Measurements from ENCODE around the gene TUBGCP6. TPM values are rescaled to one million over a fixed set of nuclear protein-coding genes. Genes with fewer than 3 reads are reported as not detected.

TUBGCP6 gene
- total RNA-seq, 4 donors from 2014 or later = 51.5 to 163 (median 111) TPM

DNA sequence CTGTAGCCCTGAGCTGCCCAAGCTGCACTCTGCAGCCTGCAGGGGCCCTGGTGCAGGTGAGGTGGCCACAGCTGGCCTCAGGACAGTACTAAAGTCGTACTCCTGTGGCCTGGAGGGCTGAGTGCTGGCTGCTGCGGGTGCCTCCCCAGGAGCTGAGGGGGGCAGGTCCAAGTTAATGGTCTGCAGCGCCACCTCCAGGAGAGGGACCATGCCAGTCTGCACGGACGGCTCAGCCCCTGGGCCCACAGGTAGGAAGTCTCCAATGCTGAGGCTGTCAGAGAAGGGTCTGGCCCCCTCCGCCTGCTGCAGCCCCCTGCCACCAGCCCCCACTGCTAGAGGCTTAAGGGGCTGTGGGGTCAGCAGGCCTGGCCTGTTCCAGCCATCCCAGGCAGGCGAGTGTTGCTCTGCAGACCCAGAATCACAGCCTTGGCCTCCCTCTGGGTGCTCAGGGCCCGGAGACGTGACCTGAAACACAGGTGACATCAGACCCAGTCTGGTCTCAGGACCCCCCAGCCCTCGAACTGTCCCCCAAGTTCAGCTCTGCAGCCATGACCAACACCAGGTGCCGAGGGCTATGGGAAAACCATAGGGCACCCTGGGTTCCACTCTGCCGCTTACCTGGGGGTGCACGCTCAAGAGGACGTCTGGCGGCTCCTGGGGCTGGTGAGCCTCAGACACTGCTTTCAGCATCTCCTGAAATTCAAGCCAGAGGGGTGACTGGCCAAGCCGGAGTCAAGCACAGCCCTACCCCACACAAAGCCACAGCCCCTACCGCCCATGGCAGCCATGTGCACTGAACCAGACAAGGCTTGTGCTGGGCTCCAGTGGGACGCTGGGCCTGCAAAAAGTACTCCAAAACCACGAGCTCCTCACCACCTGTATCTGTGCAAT is 23.2 kb downstream of the TUBGCP6 start:
- Histone ChIP-seq H3K36me3 (peaks cover 0 to 91% (median 0%) of the 10 kb centered on the region in 3 donors), H3K27me3 (no peaks in the 10 kb centered on the region), H3K9me3 (no peaks in the 10 kb centered on the region), H3K4me3 (no peak overlapping the region), H3K27ac (no peak overlapping the region), H3K4me1 (peaks cover 0 to 6% (median 0%) of the 10 kb centered on the region in 4 donors)
- TF ChIP-seq POLR2A (IDR thresholded peaks at IDR 0.05) = no peak
- TF ChIP-seq, protein P1, sequence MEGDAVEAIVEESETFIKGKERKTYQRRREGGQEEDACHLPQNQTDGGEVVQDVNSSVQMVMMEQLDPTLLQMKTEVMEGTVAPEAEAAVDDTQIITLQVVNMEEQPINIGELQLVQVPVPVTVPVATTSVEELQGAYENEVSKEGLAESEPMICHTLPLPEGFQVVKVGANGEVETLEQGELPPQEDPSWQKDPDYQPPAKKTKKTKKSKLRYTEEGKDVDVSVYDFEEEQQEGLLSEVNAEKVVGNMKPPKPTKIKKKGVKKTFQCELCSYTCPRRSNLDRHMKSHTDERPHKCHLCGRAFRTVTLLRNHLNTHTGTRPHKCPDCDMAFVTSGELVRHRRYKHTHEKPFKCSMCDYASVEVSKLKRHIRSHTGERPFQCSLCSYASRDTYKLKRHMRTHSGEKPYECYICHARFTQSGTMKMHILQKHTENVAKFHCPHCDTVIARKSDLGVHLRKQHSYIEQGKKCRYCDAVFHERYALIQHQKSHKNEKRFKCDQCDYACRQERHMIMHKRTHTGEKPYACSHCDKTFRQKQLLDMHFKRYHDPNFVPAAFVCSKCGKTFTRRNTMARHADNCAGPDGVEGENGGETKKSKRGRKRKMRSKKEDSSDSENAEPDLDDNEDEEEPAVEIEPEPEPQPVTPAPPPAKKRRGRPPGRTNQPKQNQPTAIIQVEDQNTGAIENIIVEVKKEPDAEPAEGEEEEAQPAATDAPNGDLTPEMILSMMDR (IDR thresholded peaks at IDR 0.05) = no peak
- DNase-seq = no peak

DNA sequence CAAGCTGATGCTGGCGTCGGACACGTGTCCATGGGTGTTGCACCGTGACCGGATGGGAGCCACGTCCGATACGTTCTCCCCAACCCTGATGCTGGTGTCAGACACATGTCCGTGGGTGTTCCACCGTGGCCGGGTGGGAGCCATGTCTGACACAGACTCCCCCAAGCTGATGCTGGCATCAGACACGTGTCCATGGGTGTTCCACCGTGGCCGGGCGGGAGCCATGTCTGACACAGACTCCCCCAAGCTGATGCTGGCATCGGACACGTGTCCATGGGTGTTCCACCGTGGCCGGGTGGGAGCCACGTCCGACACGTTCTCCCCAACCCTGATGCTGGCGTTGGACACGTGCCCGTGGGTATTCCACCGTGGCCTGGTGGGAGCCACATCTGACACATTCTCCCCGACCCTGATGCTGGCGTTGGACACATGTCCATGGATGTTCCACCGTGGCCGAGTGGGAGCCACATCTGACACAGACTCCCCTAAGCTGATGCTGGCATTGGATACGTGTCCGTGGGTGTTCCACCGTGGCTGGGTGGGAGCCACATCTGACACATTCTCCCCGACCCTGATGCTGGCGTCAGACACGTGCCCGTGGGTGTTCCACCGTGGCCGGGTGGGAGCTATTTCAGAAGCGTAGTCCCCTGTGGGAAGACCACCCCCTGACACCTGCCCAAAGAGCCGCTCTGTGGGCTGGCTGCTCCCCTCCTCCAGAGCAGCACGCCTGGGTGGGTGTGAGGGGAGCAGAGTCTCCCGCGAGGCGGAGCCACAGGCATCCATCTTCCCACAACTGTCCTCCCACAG is 24.0 kb downstream of the TUBGCP6 start:
- no peak for TF ChIP-seq POLR2A (IDR thresholded peaks at IDR 0.05)
- TF ChIP-seq, protein P1 (IDR thresholded peaks at IDR 0.05) = no peak
- H3K9me3 ChIP-seq = no peaks in the 10 kb centered on the region
- no peaks in the 10 kb centered on the region for H3K27me3 ChIP-seq
- peaks cover 0 to 91% (median 0%) of the 10 kb centered on the region in 3 donors for H3K36me3 ChIP-seq
- H3K27ac ChIP-seq = no peak overlapping the region
- no peak overlapping the region for H3K4me3 ChIP-seq
- H3K4me1 ChIP-seq = peaks cover 0 to 6% (median 0%) of the 10 kb centered on the region in 4 donors
- DNase-seq = no peak

DNA sequence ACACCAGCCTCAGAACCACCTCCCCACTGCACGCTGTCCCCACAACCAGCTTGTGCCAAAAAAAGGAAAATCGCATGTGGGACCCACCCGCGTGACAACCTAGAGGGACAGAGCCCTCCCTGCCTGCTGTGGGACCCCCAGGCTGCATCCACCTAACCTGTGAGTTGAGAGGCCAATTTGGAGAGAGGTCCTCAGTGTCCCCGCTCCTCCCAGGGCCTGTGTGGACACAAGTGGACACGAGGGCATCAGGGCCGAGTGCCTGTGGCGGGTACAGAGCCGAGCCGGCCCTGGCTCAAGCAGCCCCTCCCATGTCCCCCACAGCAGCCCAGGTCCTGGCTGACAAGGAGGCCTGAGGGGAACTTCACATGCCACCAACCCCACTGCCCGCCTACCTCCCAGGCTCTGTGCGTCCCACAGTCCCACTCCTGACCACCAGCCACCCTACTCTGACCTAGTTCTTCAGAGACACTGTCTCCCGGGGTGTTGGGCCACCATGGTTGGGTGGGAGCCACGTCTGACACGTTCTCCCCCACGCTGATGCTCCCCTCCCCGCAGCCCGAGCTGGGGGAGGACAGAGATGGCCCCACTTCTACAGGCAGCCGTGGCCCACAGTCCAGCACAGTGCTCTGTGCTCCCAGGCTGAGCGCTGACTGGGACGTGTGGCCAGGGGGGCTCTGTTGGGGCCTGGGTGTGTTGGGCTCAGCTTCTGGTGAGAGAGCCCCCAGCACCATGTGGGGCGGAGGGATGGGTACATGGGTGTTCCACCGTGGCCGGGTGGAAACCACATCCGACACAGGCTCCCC is 24.8 kb downstream of the TUBGCP6 start:
- DNase-seq = no peak
- Histone ChIP-seq H3K27ac (no peak overlapping the region), H3K4me3 (no peak overlapping the region), H3K9me3 (no peaks in the 10 kb centered on the region), H3K36me3 (peaks cover 0 to 91% (median 0%) of the 10 kb centered on the region in 3 donors), H3K27me3 (no peaks in the 10 kb centered on the region), H3K4me1 (peaks cover 0 to 6% (median 0%) of the 10 kb centered on the region in 4 donors)
- TF ChIP-seq, protein P1 (IDR thresholded peaks at IDR 0.05) = no peak
- no peak for TF ChIP-seq POLR2A (IDR thresholded peaks at IDR 0.05)

DNA sequence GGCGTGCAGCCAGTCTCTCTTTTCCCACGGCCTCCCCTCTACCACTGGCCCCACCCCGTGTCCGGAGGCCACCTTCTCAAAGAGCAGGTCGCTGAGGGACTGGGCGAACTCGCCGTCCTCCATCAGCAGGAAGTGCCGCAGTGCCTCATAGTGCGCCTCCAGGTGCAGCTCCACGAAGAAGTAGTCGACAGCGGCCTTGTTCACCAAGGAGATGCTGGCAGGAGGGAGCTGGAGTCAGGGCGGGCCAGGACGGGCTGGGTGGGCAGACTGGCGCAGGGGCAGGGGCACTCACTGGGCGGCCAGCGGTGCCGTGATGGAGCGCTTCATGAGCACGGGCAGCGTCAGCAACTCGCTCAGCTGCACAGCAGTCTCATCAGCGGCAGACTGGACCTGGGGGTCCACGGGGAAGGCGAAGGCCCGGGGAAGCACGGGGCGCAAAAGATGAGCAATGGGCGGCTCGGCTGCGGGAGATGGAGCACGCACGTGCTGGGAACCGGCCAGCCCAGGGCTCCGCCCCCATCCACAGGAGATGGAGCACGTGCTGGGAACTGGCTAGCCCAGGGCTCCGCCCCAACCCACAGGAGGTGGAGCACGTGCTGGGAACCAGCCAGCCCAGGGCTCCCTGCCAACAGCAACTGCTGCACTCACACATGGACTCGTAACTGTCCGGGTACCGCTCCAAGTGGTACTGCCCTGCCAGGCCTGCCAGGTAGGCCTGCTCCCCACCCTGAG is 25.7 kb downstream of the TUBGCP6 start:
- H3K9me3 ChIP-seq = no peaks in the 10 kb centered on the region
- H3K4me1 ChIP-seq = peaks cover 0 to 6% (median 0%) of the 10 kb centered on the region in 4 donors
- TF ChIP-seq POLR2A (IDR thresholded peaks at IDR 0.05) = no peak
- TF ChIP-seq, protein P1 (IDR thresholded peaks at IDR 0.05) = no peak
- no peaks in the 10 kb centered on the region for H3K27me3 ChIP-seq
- H3K4me3 ChIP-seq = no peak overlapping the region
- peak in 2 of 3 donors; percentile 87 to 91 for DNase-seq
- H3K36me3 ChIP-seq = peaks cover 0 to 89% (median 0%) of the 10 kb centered on the region in 3 donors
- H3K27ac ChIP-seq = no peak overlapping the region
